Measurements from ENCODE around the gene ERP44.

ERP44 gene

DNA sequence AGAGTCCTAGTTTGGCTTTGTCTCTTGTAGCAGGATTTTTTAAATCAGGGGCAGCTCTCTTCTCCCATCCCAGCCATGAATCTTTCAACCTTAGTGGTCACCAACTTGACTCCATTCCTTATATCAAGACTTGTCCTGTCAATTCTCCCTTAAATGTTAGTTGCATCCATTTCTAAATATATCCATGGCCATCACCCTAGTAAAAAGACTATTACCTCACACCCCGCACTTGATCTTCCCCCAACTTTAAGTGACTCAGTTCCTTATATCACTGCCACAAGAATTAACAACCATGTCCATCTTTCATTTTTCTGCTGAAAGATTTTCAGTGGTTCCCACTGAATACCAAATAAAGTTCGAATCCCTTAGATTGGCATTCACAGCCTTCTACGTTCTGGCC is 125.3 kb downstream of the ERP44 start:
- DNase-seq (ENCODE audit: low read depth): no peak
- no peak overlapping the region for H3K4me3 ChIP-seq (ENCODE audit: low read depth, low read length)
- TF ChIP-seq POLR2A (IDR thresholded peaks at IDR 0.05; ENCODE audit: extremely low read depth, insufficient read length) (no peak), MYC (IDR thresholded peaks at IDR 0.05; ENCODE audit: low read depth, low read length) (no peak), MAX (IDR thresholded peaks at IDR 0.05; ENCODE audit: low read depth, low read length) (no peak), CTCF (IDR thresholded peaks at IDR 0.05; ENCODE audit: low read depth, low read length) (no peak)

DNA sequence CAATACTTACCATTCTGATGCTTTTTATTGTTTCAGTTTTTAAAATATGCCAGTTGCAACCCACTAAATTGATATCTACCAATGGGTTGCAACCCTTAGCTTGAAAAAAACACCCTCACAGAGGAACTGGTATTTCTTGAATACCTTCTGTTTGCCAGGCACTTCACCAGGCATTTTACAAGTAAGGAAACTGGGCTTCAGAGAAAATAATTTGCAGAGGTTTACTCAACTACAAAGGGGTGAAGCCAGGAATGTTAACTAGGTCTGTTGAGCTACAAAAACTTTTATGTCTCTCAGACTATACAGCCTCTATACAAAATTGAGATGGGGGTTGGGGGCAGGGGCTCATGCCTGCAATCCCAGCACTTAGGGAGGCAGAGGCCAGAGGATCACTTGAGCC is 127.4 kb downstream of the ERP44 start:
- TF ChIP-seq CTCF (IDR thresholded peaks at IDR 0.05; ENCODE audit: low read depth, low read length) (no peak), MAX (IDR thresholded peaks at IDR 0.05; ENCODE audit: low read depth, low read length) (no peak), POLR2A (IDR thresholded peaks at IDR 0.05; ENCODE audit: extremely low read depth, insufficient read length) (no peak), MYC (IDR thresholded peaks at IDR 0.05; ENCODE audit: low read depth, low read length) (no peak)
- H3K4me3 ChIP-seq (ENCODE audit: low read depth, low read length): no peak overlapping the region
- no peak for DNase-seq (ENCODE audit: low read depth)

- DNase-seq (ENCODE audit: low read depth): no peak
- TF ChIP-seq POLR2A (IDR thresholded peaks at IDR 0.05; ENCODE audit: extremely low read depth, insufficient read length): no peak
- TF ChIP-seq CTCF (IDR thresholded peaks at IDR 0.05; ENCODE audit: low read depth, low read length): no peak
- TF ChIP-seq MAX (IDR thresholded peaks at IDR 0.05; ENCODE audit: low read depth, low read length): no peak
- no peak for TF ChIP-seq MYC (IDR thresholded peaks at IDR 0.05; ENCODE audit: low read depth, low read length)
Observed at GRCh38 chr9:99970481-99970880, 128.3 kb downstream of the ERP44 start.

DNA sequence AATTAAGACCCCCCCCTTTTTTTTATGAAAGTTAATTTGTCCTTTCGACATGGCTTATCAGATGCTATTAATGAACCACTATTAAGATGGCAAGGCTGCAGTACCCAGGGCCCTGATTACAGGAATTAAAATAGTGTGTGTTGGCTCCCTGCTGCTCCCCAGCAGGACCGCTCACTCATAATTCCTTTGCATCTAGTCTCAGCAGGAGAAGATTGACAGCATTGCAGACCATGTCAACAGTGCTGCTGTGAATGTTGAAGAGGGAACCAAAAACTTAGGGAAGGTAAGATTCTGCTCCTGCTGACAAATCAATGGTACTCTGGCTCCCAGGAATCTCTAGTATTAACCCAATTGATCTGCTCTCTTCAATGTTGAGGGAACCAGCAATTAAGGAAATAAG is 131.3 kb downstream of the ERP44 start:
- H3K4me3 ChIP-seq (ENCODE audit: low read depth, low read length): no peak overlapping the region
- no peak for TF ChIP-seq CTCF (IDR thresholded peaks at IDR 0.05; ENCODE audit: low read depth, low read length)
- no peak for TF ChIP-seq POLR2A (IDR thresholded peaks at IDR 0.05; ENCODE audit: extremely low read depth, insufficient read length)
- no peak for TF ChIP-seq MYC (IDR thresholded peaks at IDR 0.05; ENCODE audit: low read depth, low read length)
- TF ChIP-seq MAX (IDR thresholded peaks at IDR 0.05; ENCODE audit: low read depth, low read length): no peak
- no peak for DNase-seq (ENCODE audit: low read depth)

More at GRCh38 chr9:99970481-99970880, 128.3 kb downstream of the ERP44 start:
- no peak overlapping the region for H3K4me3 ChIP-seq (ENCODE audit: low read depth, low read length)

DNA sequence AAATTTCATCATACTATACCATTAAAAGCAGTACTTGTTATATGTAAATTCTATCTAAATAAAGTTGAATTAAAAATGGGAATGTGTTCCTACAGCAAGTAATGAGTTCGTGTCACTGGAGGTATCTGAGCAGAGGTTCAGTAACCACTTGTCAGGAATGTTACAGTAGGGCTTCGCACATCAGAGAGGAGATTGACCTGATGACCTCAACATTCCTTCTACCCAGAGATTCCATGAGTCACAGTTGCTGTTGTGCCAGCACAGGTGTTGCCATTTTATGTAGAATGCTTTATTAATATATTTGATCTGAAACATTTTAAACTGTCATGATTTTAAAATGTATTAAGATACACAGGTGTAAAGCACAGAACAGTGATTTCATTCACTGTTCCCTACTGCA is 132.1 kb downstream of the ERP44 start:
- no peak for DNase-seq (ENCODE audit: low read depth)
- no peak for TF ChIP-seq MAX (IDR thresholded peaks at IDR 0.05; ENCODE audit: low read depth, low read length)
- no peak overlapping the region for H3K4me3 ChIP-seq (ENCODE audit: low read depth, low read length)

DNA sequence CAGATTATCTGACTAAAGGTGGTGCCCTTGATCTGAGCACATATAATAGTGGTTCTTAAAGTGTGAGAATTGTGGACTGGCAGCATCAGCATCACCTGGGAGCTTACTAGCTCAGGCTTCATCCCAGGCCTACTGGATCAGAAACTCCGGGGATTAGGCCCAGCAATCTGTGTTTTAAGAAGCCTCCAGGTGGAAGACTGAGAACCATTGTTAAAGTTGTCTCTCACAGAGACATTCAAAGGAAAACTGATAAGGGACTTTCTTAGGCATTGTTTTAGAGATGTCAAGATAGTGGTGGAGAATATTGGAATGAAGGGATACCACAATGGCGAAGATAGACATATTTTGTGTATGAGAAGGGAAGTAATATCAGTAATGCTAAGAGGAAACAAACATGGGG is 132.8 kb downstream of the ERP44 start:
- no peak for DNase-seq (ENCODE audit: low read depth)
- TF ChIP-seq POLR2A (IDR thresholded peaks at IDR 0.05; ENCODE audit: extremely low read depth, insufficient read length) (no peak), CTCF (IDR thresholded peaks at IDR 0.05; ENCODE audit: low read depth, low read length) (no peak), MAX (IDR thresholded peaks at IDR 0.05; ENCODE audit: low read depth, low read length) (no peak), MYC (IDR thresholded peaks at IDR 0.05; ENCODE audit: low read depth, low read length) (no peak)
- no peak overlapping the region for H3K4me3 ChIP-seq (ENCODE audit: low read depth, low read length)
